ENCODE data around the gene TRAPPC2B.

Gene TRAPPC2B

GRCh38 chr19:57362997-57363687, at the start of gene TRAPPC2B, which contains the start of gene ZNF547:
TRAPPC2B (plus strand) TSS chr19:57363551; CDS start chr19:57364834, 1,283 bp downstream.
ZNF547 (plus strand) TSS chr19:57363551; CDS start chr19:57368556, 5,005 bp downstream.
- peak; percentile 100 for DNase-seq

- peak; percentile 39 for DNase-seq
Measured at GRCh38 chr19:57314146-57314545, 49.2 kb upstream of the TRAPPC2B start.

- no peak for DNase-seq
Measured at GRCh38 chr19:57317503-57317902, 45.8 kb upstream of the TRAPPC2B start.

GRCh38 chr19:57319869-57320179, 43.5 kb upstream of the TRAPPC2B start:
- no peak for DNase-seq

- peak; percentile 97 for DNase-seq
Measured at GRCh38 chr19:57320180-57321084, 42.9 kb upstream of the TRAPPC2B start, which contains the start of gene ZNF543. ZNF543 (plus strand) TSS chr19:57320472; CDS start chr19:57320854, 382 bp downstream.

- DNase-seq, result no peak
Measured at GRCh38 chr19:57321116-57321515, 42.2 kb upstream of the TRAPPC2B start.

- DNase-seq, result no peak
Measured at GRCh38 chr19:57321751-57322150, 41.6 kb upstream of the TRAPPC2B start.

GRCh38 chr19:57324992-57325391, 38.4 kb upstream of the TRAPPC2B start:
- no peak for DNase-seq

- DNase-seq, result no peak
Measured at GRCh38 chr19:57327993-57328392, 35.4 kb upstream of the TRAPPC2B start.

- no peak for DNase-seq
Measured at GRCh38 chr19:57334191-57334590, 29.2 kb upstream of the TRAPPC2B start.

- DNase-seq, result no peak
Measured at GRCh38 chr19:57338877-57339276, 24.5 kb upstream of the TRAPPC2B start.

- no peak for DNase-seq
Measured at GRCh38 chr19:57342582-57342981, 20.8 kb upstream of the TRAPPC2B start.

- no peak for DNase-seq
Measured at GRCh38 chr19:57348136-57348535, 15.2 kb upstream of the TRAPPC2B start.

- DNase-seq, result peak; percentile 93
Measured at GRCh38 chr19:57350877-57351805, 12.2 kb upstream of the TRAPPC2B start, which contains the start of gene ZNF304. ZNF304 (plus strand) TSS chr19:57351271; CDS start chr19:57351665, 394 bp downstream.

- DNase-seq, result no peak
Measured at GRCh38 chr19:57351867-57352266, 11.5 kb upstream of the TRAPPC2B start.

GRCh38 chr19:57355916-57356315, 7.4 kb upstream of the TRAPPC2B start:
- no peak for DNase-seq

- no peak for DNase-seq
Measured at GRCh38 chr19:57357406-57357805, 5.9 kb upstream of the TRAPPC2B start.

- no peak for DNase-seq
Measured at GRCh38 chr19:57359300-57359699, 4.1 kb upstream of the TRAPPC2B start.

- no peak for DNase-seq
Measured at GRCh38 chr19:57362419-57362818, 932 bp upstream of the TRAPPC2B start.

GRCh38 chr19:57363688-57364181, 384 bp downstream of the TRAPPC2B start:
- no peak for DNase-seq

- no peak for DNase-seq
Measured at GRCh38 chr19:57366776-57367175, 3.4 kb downstream of the TRAPPC2B start.

- no peak for DNase-seq
Measured at GRCh38 chr19:57374179-57374578, 10.8 kb downstream of the TRAPPC2B start.

All from NCI-H1436 (cell line).